ENCODE measurements around the gene COPA. TPM values are rescaled to one million over a fixed set of nuclear protein-coding genes. Genes with fewer than 3 reads are reported as not detected.

COPA gene
- total RNA-seq, 1 donor from 2014 or later = 153 TPM

GRCh38 chr1:160369087-160369486 lies 26.0 kb upstream of the COPA start:
- Mint-ChIP-seq H3K9me3 (no peaks in the 10 kb centered on the region), H3K4me1 (ENCODE audit: low read depth) (peaks cover 3% of the 10 kb centered on the region), H3K36me3 (ENCODE audit: low read depth) (no peaks in the 10 kb centered on the region), H3K27me3 (ENCODE audit: low read depth) (no peaks in the 10 kb centered on the region), H3K4me3 (ENCODE audit: low read depth) (no peak overlapping the region), H3K27ac (no peak overlapping the region)
- intact Hi-C loops (cut with micrococcal nuclease) = no loop called here
- no peak for DNase-seq (ENCODE audit: low spot score)

GRCh38 chr1:160367934-160368923 lies 25.2 kb upstream of the COPA start:
- intact Hi-C loops (cut with micrococcal nuclease) = no loop called here
- H3K27me3 Mint-ChIP-seq (ENCODE audit: low read depth) = no peaks in the 10 kb centered on the region
- no peak for DNase-seq (ENCODE audit: low spot score)
- no peaks in the 10 kb centered on the region for H3K36me3 Mint-ChIP-seq (ENCODE audit: low read depth)
- H3K4me3 Mint-ChIP-seq (ENCODE audit: low read depth) = no peak overlapping the region
- peaks cover 3% of the 10 kb centered on the region for H3K4me1 Mint-ChIP-seq (ENCODE audit: low read depth)
- H3K9me3 Mint-ChIP-seq = no peaks in the 10 kb centered on the region
- H3K27ac Mint-ChIP-seq = no peak overlapping the region

- Mint-ChIP-seq H3K27me3 (ENCODE audit: low read depth) (no peaks in the 10 kb centered on the region), H3K4me1 (ENCODE audit: low read depth) (peaks cover 3% of the 10 kb centered on the region), H3K36me3 (ENCODE audit: low read depth) (peaks cover under 1% of the 10 kb centered on the region), H3K4me3 (ENCODE audit: low read depth) (no peak overlapping the region), H3K9me3 (no peaks in the 10 kb centered on the region), H3K27ac (no peak overlapping the region)
- DNase-seq (ENCODE audit: low spot score) = no peak
- intact Hi-C loops (cut with micrococcal nuclease) = no loop called here
These were observed 24.5 kb upstream of the COPA start for GRCh38 chr1:160367516-160367900.

- H3K27ac Mint-ChIP-seq = no peak within 1 kb of the TSS
- no peaks in the 10 kb centered on the region for H3K27me3 Mint-ChIP-seq (ENCODE audit: low read depth)
- DNase-seq (ENCODE audit: low spot score) = no peak
- H3K4me1 Mint-ChIP-seq (ENCODE audit: low read depth) = peaks cover 5% of the 10 kb centered on the region
- intact Hi-C loops (cut with micrococcal nuclease) = no loop called here
- H3K36me3 Mint-ChIP-seq (ENCODE audit: low read depth) = peaks cover 3% of the 10 kb centered on the region
- no peak within 1 kb of the TSS for H3K4me3 Mint-ChIP-seq (ENCODE audit: low read depth)
- H3K9me3 Mint-ChIP-seq = no peaks in the 10 kb centered on the region
These were observed 23.9 kb upstream of the COPA start, which contains the start of gene NHLH1 for GRCh38 chr1:160366731-160367515. Gene NHLH1, plus strand, starts transcription at chr1:160367071. Its CDS starts 3,661 bp downstream, at chr1:160370732.

GRCh38 chr1:160365325-160365724 lies 22.3 kb upstream of the COPA start:
- Mint-ChIP-seq H3K4me1 (ENCODE audit: low read depth) (peaks cover 5% of the 10 kb centered on the region), H3K27me3 (ENCODE audit: low read depth) (no peaks in the 10 kb centered on the region), H3K36me3 (ENCODE audit: low read depth) (peaks cover 13% of the 10 kb centered on the region), H3K27ac (no peak overlapping the region), H3K9me3 (no peaks in the 10 kb centered on the region), H3K4me3 (ENCODE audit: low read depth) (no peak overlapping the region)
- intact Hi-C loops (cut with micrococcal nuclease) = no loop called here
- no peak for DNase-seq (ENCODE audit: low spot score)

GRCh38 chr1:160363951-160364735 lies 21.1 kb upstream of the COPA start:
- Mint-ChIP-seq H3K36me3 (ENCODE audit: low read depth) (peaks cover 18% of the 10 kb centered on the region), H3K4me3 (ENCODE audit: low read depth) (no peak overlapping the region), H3K27me3 (ENCODE audit: low read depth) (no peaks in the 10 kb centered on the region), H3K9me3 (no peaks in the 10 kb centered on the region), H3K4me1 (ENCODE audit: low read depth) (peaks cover 5% of the 10 kb centered on the region), H3K27ac (no peak overlapping the region)
- intact Hi-C loops (cut with micrococcal nuclease) = no loop called here
- DNase-seq (ENCODE audit: low spot score) = no peak

- peaks cover 5% of the 10 kb centered on the region for H3K4me1 Mint-ChIP-seq (ENCODE audit: low read depth)
- H3K27ac Mint-ChIP-seq = no peak overlapping the region
- H3K4me3 Mint-ChIP-seq (ENCODE audit: low read depth) = no peak overlapping the region
- H3K36me3 Mint-ChIP-seq (ENCODE audit: low read depth) = peaks cover 27% of the 10 kb centered on the region
- no peaks in the 10 kb centered on the region for H3K9me3 Mint-ChIP-seq
- DNase-seq (ENCODE audit: low spot score) = no peak
- intact Hi-C loops (cut with micrococcal nuclease) = no loop called here
- H3K27me3 Mint-ChIP-seq (ENCODE audit: low read depth) = no peaks in the 10 kb centered on the region
These were observed 20.0 kb upstream of the COPA start for GRCh38 chr1:160363010-160363409.

- Mint-ChIP-seq H3K4me3 (ENCODE audit: low read depth) (no peak overlapping the region), H3K27ac (no peak overlapping the region), H3K4me1 (ENCODE audit: low read depth) (peaks cover 2% of the 10 kb centered on the region), H3K36me3 (ENCODE audit: low read depth) (peaks cover 32% of the 10 kb centered on the region), H3K9me3 (no peaks in the 10 kb centered on the region), H3K27me3 (ENCODE audit: low read depth) (no peaks in the 10 kb centered on the region)
- intact Hi-C loops (cut with micrococcal nuclease) = no loop called here
- no peak for DNase-seq (ENCODE audit: low spot score)
These were observed 19.3 kb upstream of the COPA start for GRCh38 chr1:160362168-160362957.

- Mint-ChIP-seq H3K27ac (no peak overlapping the region), H3K27me3 (ENCODE audit: low read depth) (no peaks in the 10 kb centered on the region), H3K4me3 (ENCODE audit: low read depth) (no peak overlapping the region), H3K4me1 (ENCODE audit: low read depth) (peaks cover 2% of the 10 kb centered on the region), H3K9me3 (no peaks in the 10 kb centered on the region), H3K36me3 (ENCODE audit: low read depth) (peaks cover 37% of the 10 kb centered on the region)
- no peak for DNase-seq (ENCODE audit: low spot score)
- intact Hi-C loops (cut with micrococcal nuclease) = no loop called here
These were observed 18.7 kb upstream of the COPA start for GRCh38 chr1:160361814-160362167.

GRCh38 chr1:160361199-160361598 lies 18.1 kb upstream of the COPA start:
- intact Hi-C loops (cut with micrococcal nuclease) = no loop called here
- no peaks in the 10 kb centered on the region for H3K27me3 Mint-ChIP-seq (ENCODE audit: low read depth)
- peaks cover 43% of the 10 kb centered on the region for H3K36me3 Mint-ChIP-seq (ENCODE audit: low read depth)
- no peak for DNase-seq (ENCODE audit: low spot score)
- H3K4me3 Mint-ChIP-seq (ENCODE audit: low read depth) = no peak overlapping the region
- H3K9me3 Mint-ChIP-seq = no peaks in the 10 kb centered on the region
- H3K27ac Mint-ChIP-seq = no peak overlapping the region
- peaks cover 2% of the 10 kb centered on the region for H3K4me1 Mint-ChIP-seq (ENCODE audit: low read depth)

- peaks cover 50% of the 10 kb centered on the region for H3K36me3 Mint-ChIP-seq (ENCODE audit: low read depth)
- no peak overlapping the region for H3K4me3 Mint-ChIP-seq (ENCODE audit: low read depth)
- no peak for DNase-seq (ENCODE audit: low spot score)
- intact Hi-C loops (cut with micrococcal nuclease) = no loop called here
- no peaks in the 10 kb centered on the region for H3K27me3 Mint-ChIP-seq (ENCODE audit: low read depth)
- H3K9me3 Mint-ChIP-seq = no peaks in the 10 kb centered on the region
- no peak overlapping the region for H3K27ac Mint-ChIP-seq
- peaks cover 2% of the 10 kb centered on the region for H3K4me1 Mint-ChIP-seq (ENCODE audit: low read depth)
These were observed 17.2 kb upstream of the COPA start for GRCh38 chr1:160360227-160360695.

Data from activated T-helper 2 cell treated with anti-CD3 and anti-CD28 coated beads, Interferon-gamma antibody, Interleukin-2, Interleukin-4, amounts not matched to agents 10 μg/mL and 5 μg/mL and 100 μg/mL, durations not matched to agents 14 hours and 24 hours and 36 hours (primary cell).